Common myeloid progenitor, CD34-positive (primary cell): ENCODE results near the gene ADGRA1. TPM values are rescaled to one million over a fixed set of nuclear protein-coding genes. Genes with fewer than 3 reads are reported as not detected.
A peak's percentile ranks its signal among the peaks of the same experiment; 100 is the strongest.

Source experiments
- CTCF ChIA-PET: fragments of 350-600 bp; sonication (Branson Sonifier 250); formaldehyde crosslinking; loops from one replicate; lab custom pipeline; 2021; ENCODE audit warnings: antibody characterized with exemption; lab: Charles Lee
- POLR2A ChIA-PET: fragments of 350-600 bp; sonication (Branson Sonifier 250); formaldehyde crosslinking; loops from one replicate; lab custom pipeline; 2021; ENCODE audit warnings: antibody characterized with exemption; lab: Charles Lee
- DNase-seq, 3 donors: peaks; one replicate each; pipeline versions ENCODE4 v3.0.0 to v3.0.0-alpha.2; 2013
- H3K27ac ChIP-seq, 2 experiments: 1 replicate in 1 of 2; 2 replicates in 1 of 2; pipeline ENCODE4 v1.7.0; 2013; ENCODE audit warnings: inconsistent platforms in 2 of 2, low read length in 2 of 2, mild to moderate bottlenecking in 2 of 2, low read depth in 1 of 2, moderate library complexity in 1 of 2; ENCODE audit not compliant: severe bottlenecking in 2 of 2, insufficient read depth in 1 of 2, poor library complexity in 1 of 2
- H3K27me3 ChIP-seq, 5 experiments: replicated peaks in 2 of 5; 1 replicate in 3 of 5; 2 replicates in 2 of 5; pipeline versions ENCODE4 v1.6.1 to v1.7.0; 2013; ENCODE audit warnings: low read length in 4 of 5, mild to moderate bottlenecking in 2 of 5, moderate library complexity in 2 of 5, inconsistent platforms in 1 of 5; ENCODE audit not compliant: insufficient read depth in 5 of 5, control insufficient read depth in 4 of 5
- H3K36me3 ChIP-seq, 4 experiments: 1 replicate in 2 of 4; 2 replicates in 2 of 4; pipeline versions ENCODE4 v1.6.1 to v1.7.0; 2013; ENCODE audit warnings: low read length in 3 of 4, control low read depth in 1 of 4, mild to moderate bottlenecking in 1 of 4; ENCODE audit not compliant: control insufficient read depth in 4 of 4, insufficient read depth in 4 of 4
- H3K4me1 ChIP-seq, 4 experiments: 1 replicate in 3 of 4; 2 replicates in 1 of 4; pipeline versions ENCODE4 v1.6.1 to v1.7.1; 2013; ENCODE audit warnings: low read length in 3 of 4, mild to moderate bottlenecking in 3 of 4, control low read depth in 1 of 4, inconsistent platforms in 1 of 4, moderate library complexity in 1 of 4; ENCODE audit not compliant: control insufficient read depth in 4 of 4, insufficient read depth in 4 of 4; ENCODE audit errors: control extremely low read depth in 1 of 4
- H3K4me3 ChIP-seq, 7 experiments: 1 replicate in 4 of 7; 2 replicates in 3 of 7; pipeline versions ENCODE4 v1.5.1 to v1.7.0; 2013; ENCODE audit warnings: mild to moderate bottlenecking in 7 of 7, low read length in 6 of 7, moderate library complexity in 6 of 7, inconsistent platforms in 2 of 7, low read depth in 2 of 7, control low read depth in 1 of 7; ENCODE audit not compliant: insufficient read depth in 4 of 7, control insufficient read depth in 1 of 7; ENCODE audit errors: extremely low read depth in 1 of 7
- H3K9me3 ChIP-seq, 5 experiments: 1 replicate in 4 of 5; 2 replicates in 1 of 5; pipeline versions ENCODE4 v1.6.1 to v1.7.1; 2013; ENCODE audit warnings: low read length in 4 of 5, mild to moderate bottlenecking in 2 of 5, inconsistent platforms in 1 of 5, low read depth in 1 of 5, moderate library complexity in 1 of 5; ENCODE audit not compliant: control insufficient read depth in 4 of 5, insufficient read depth in 2 of 5; ENCODE audit errors: control extremely low read depth in 1 of 5
- WGBS: methylation state at CpG from one replicate; pipeline ENCODE4 v1.1.5; 2013; ENCODE audit not compliant: insufficient coverage; 5-methylcytosine and 5-hydroxymethylcytosine counted together
- polyA plus RNA-seq: library from polyadenylated mRNA; unstranded; fragments of 120-200 nt; gene quantifications from one replicate; pipeline ENCODE4 v1.2.1, GENCODE V29; 2013

Gene ADGRA1, protein sequence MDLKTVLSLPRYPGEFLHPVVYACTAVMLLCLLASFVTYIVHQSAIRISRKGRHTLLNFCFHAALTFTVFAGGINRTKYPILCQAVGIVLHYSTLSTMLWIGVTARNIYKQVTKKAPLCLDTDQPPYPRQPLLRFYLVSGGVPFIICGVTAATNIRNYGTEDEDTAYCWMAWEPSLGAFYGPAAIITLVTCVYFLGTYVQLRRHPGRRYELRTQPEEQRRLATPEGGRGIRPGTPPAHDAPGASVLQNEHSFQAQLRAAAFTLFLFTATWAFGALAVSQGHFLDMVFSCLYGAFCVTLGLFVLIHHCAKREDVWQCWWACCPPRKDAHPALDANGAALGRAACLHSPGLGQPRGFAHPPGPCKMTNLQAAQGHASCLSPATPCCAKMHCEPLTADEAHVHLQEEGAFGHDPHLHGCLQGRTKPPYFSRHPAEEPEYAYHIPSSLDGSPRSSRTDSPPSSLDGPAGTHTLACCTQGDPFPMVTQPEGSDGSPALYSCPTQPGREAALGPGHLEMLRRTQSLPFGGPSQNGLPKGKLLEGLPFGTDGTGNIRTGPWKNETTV
- not detected for polyA plus RNA-seq

- H3K27me3 ChIP-seq: peaks cover 0 to 89% (median 15%) of the 10 kb centered on the region in 5 experiments
- ChIA-PET CTCF (no interaction called here), POLR2A (no interaction called here)
- 1% methylated on average over 69 of the region's 72 CpGs for WGBS
- H3K36me3 ChIP-seq: no peaks in the 10 kb centered on the region
- peak in 2 of 3 donors; percentile 25 to 50 for DNase-seq
- H3K9me3 ChIP-seq: no peaks in the 10 kb centered on the region
- H3K4me1 ChIP-seq: peaks cover 0 to 9% (median 3%) of the 10 kb centered on the region in 4 experiments
- H3K4me3 ChIP-seq: peak within 1 kb of the TSS in 2 of 7 experiments; percentile 33 to 43
- no peak within 1 kb of the TSS for H3K27ac ChIP-seq
Observed at GRCh38 chr10:133087679-133088178, at the start of gene ADGRA1. Gene ADGRA1 (plus strand): TSS chr10:133087924. CDS start chr10:133088910, 986 bp downstream.

- Histone ChIP-seq H3K27me3 (peaks cover 0 to 35% (median 5%) of the 10 kb centered on the region in 5 experiments), H3K36me3 (no peaks in the 10 kb centered on the region), H3K4me1 (no peaks in the 10 kb centered on the region), H3K27ac (no peak overlapping the region), H3K4me3 (no peak overlapping the region), H3K9me3 (no peaks in the 10 kb centered on the region)
- ChIA-PET POLR2A (interaction anchor here (0.7 kb wide), 1 partner anchor 1585 kb away, joined by 3 read pairs; no protein-coding TSS in a partner anchor), CTCF (no interaction called here)
- WGBS: 96% methylated on average over 25 of the region's 28 CpGs
- no peak for DNase-seq
Observed at GRCh38 chr10:133038036-133038823, 49.5 kb upstream of the ADGRA1 start.

DNA sequence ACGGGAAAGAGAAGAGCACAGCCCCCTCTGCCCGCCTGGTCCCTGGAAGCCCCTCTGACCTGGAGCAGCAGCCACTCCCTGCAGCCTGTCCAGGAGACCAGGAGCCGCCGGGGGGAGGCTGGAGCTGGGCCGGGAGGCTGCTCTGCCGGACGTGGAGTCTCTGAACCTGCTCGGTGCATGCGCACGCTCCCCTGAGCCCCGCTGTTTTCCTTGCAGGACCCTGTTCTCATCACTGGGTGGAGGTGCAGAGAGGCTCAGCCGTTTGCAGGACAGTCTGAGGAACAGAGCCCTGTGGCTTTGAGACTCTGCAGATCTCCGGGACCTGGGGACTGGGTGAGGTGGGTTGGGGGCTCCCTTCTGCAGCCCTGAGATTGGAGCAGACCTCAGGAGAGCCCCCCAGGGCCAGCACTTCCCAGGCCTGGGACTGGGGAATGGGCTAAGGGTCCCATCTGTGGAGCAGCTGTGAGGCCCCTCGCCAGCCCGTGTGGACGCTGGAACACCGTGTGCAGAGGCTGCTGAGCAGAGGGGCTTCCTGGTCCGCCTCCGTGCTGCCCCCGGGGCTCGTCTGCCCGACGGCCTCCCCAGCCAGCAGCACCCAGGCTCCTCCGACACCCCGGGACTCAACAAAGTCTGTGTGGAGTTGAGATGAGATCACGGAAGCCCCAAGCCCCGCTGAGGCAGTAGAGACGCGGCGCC lies 48.5 kb upstream of the ADGRA1 start:
- 74% methylated on average over 30 of the region's 30 CpGs for WGBS
- Histone ChIP-seq H3K9me3 (no peaks in the 10 kb centered on the region), H3K27ac (no peak overlapping the region), H3K36me3 (no peaks in the 10 kb centered on the region), H3K4me1 (no peaks in the 10 kb centered on the region), H3K4me3 (no peak overlapping the region), H3K27me3 (peaks cover 0 to 33% (median 5%) of the 10 kb centered on the region in 5 experiments)
- ChIA-PET POLR2A (interaction anchor here (0.7 kb wide), 1 partner anchor 137 kb away, joined by 3 read pairs; no protein-coding TSS in a partner anchor), CTCF (no interaction called here)
- DNase-seq: no peak

- ChIA-PET POLR2A (interaction anchor here (0.7 kb wide), 1 partner anchor 137 kb away, joined by 3 read pairs; no protein-coding TSS in a partner anchor), CTCF (no interaction called here)
- WGBS: 91% methylated on average over 13 of the region's 15 CpGs
- Histone ChIP-seq H3K9me3 (no peaks in the 10 kb centered on the region), H3K4me3 (no peak overlapping the region), H3K36me3 (no peaks in the 10 kb centered on the region), H3K27ac (no peak overlapping the region), H3K27me3 (peaks cover 0 to 31% (median 0%) of the 10 kb centered on the region in 5 experiments), H3K4me1 (no peaks in the 10 kb centered on the region)
- no peak for DNase-seq
Observed at GRCh38 chr10:133039803-133040165, 47.9 kb upstream of the ADGRA1 start.

GRCh38 chr10:133040198-133040597 lies 47.5 kb upstream of the ADGRA1 start:
- H3K9me3 ChIP-seq: no peaks in the 10 kb centered on the region
- ChIA-PET CTCF (no interaction called here), POLR2A (no interaction called here)
- no peaks in the 10 kb centered on the region for H3K36me3 ChIP-seq
- H3K4me3 ChIP-seq: no peak overlapping the region
- WGBS: 72% methylated on average over 6 of the region's 13 CpGs
- peaks cover 0 to 30% (median 0%) of the 10 kb centered on the region in 5 experiments for H3K27me3 ChIP-seq
- no peaks in the 10 kb centered on the region for H3K4me1 ChIP-seq
- no peak overlapping the region for H3K27ac ChIP-seq
- no peak for DNase-seq

- no peaks in the 10 kb centered on the region for H3K36me3 ChIP-seq
- ChIA-PET POLR2A (no interaction called here), CTCF (no interaction called here)
- H3K9me3 ChIP-seq: no peaks in the 10 kb centered on the region
- H3K4me1 ChIP-seq: no peaks in the 10 kb centered on the region
- peak in 1 of 3 donors; percentile 41 for DNase-seq
- WGBS: 90% methylated on average over 10 of the region's 12 CpGs
- no peak overlapping the region for H3K27ac ChIP-seq
- peaks cover 0 to 28% (median 0%) of the 10 kb centered on the region in 5 experiments for H3K27me3 ChIP-seq
- H3K4me3 ChIP-seq: no peak overlapping the region
Observed at GRCh38 chr10:133041101-133041500, 46.6 kb upstream of the ADGRA1 start.
